SIG-M5 (cell line): ENCODE results near the gene DENND4C.
"Not testable (repeated sequence)": the region's sequence is repeated elsewhere in the genome, so short reads cannot be mapped to it uniquely, and the experiment has no call there.

Experiments
- DNase-seq: peaks from one replicate; lab custom pipeline; 2025; lab: John Stamatoyannopoulos, UW

Gene DENND4C

DNA sequence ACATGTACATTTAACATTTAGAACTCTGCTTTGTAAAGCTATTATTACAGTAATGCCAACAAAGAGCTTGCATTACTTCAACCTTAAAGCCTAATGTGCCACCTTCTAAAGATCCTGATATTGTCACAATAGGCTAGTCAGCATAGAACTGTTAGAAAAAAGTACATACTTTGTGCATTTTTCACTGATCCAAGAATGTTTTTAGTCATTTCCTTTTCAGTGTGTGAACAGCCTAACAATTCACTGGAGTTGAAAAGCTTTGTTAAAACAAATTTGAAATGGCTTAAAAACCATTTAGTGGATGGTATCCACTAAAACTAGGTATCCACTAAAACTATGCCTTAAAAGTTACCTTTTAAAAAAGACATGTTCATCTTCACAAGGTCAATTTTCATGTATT is 145.0 kb downstream of the DENND4C start:
- DNase-seq = no peak

DNA sequence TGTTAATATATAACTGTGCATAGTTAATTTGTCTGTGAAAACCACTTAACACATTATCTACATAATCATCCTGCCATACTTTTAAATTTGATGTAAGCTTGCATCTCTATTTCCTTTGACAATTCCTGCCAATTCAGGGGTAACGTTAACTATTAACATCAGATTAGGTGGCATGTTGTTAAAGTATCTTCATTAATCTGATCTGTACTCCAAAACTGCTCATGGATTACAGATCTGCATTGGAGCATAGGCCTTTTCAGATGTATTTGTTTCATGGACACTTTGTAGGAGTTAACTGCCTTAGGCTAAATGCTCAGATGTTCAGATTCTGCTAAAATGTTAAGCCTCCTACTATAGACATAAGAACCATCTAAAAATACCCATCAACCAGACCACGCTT is 146.4 kb downstream of the DENND4C start:
- DNase-seq = no peak

DNA sequence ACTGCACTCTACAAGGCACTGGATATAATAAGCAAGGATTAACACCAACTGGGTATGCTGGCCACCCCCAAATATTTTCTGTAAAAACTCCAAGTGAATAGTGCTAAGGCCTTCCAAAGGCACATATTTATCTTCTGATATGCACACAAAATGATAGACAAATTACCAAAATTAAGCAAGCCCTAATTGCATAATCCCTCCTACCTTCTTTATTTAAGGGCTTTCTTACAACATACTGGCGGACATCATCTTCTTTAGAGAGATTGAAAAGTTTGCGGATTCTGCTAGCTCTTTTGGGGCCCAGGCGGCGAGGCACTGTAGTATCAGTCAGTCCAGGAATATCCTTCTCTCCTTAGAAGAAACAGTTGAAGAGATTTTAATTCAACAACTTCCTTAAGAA is 147.7 kb downstream of the DENND4C start:
- no peak for DNase-seq

DNA sequence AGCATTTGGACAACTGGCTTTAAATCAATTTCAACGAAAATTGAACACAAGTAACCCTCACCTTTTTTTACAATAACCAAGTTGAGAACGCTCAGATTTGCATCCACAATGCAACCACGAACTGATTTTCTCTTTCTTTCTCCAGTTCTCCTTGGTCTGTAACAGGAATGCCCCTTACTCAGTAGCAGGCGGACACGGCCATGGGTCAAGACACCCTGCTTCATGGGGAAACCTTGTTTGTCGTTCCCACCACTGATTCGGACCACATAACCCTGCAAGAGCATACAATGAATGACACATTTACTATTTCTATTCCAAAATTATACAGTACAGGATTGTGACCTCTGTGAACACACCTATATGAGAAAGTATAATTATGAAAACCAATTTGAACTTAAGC is 148.2 kb downstream of the DENND4C start:
- DNase-seq = no peak

DNA sequence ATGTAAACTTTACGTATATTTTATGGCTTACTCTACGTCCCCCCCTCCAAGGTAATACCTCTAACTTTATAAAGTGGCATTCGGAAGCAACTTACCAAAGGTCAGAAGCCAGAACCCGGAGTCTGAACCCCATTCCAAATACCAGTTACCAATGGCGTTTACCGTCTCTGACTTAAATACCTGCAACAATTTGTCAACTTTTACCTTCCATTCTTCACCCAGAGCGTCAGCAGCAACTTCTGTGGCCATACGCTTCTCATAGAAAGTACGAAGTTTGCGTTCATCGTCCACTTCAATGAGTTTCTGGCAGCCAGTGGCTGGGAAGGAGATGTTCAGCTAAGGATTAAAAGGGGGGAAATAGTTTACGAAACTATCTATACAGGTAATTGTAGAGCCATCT is 148.8 kb downstream of the DENND4C start:
- no peak for DNase-seq

DNA sequence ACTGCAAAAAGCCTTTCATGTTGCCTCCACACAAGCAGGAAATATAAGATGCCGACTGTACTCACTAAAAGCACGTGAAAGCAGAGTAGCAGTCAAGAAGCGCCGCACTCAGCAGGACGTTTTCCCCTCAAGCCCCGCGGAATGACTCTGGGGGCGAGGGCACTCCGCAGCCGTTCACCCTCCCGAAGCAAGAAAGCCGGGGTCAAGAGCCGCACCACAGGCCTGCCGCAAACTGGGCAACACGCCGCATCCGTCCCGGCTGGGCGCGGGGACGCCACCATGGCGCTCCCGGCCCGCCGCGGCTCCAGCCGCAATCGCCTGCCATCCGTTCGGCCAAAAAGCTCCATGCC is 149.2 kb downstream of the DENND4C start:
- no peak for DNase-seq

DNA sequence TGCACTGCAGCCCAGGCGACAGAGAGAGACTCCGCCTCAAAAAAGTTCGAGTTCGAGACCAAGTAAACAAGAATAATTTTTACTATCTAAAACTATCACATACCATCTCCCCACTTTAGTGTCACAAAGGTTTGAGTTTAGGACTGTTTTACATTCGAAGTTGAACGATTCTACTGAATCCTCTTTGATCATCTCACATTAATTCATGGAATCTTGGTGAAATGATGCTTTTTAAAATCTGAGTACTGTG is 150.3 kb downstream of the DENND4C start:
- no peak for DNase-seq

DNA sequence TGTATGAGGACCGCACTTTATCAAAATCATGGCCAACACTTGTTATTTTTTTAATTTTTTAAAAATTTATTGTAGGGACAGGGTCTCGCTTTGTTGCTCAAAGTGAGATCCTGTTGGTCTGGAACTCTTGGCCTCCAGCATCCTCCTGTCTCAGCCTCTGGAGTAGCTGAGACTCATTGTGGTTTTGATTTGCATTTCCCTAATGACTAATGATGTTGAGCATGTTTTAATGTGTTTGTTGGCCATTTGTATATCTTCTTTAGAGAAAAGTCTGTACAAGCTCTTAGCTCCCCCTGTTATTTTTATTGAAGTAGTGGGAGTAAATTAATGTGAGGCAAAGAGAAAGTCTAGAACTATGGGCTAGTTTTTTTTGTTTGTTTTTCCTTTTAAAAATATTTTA is 151.2 kb downstream of the DENND4C start:
- DNase-seq = no peak

DNA sequence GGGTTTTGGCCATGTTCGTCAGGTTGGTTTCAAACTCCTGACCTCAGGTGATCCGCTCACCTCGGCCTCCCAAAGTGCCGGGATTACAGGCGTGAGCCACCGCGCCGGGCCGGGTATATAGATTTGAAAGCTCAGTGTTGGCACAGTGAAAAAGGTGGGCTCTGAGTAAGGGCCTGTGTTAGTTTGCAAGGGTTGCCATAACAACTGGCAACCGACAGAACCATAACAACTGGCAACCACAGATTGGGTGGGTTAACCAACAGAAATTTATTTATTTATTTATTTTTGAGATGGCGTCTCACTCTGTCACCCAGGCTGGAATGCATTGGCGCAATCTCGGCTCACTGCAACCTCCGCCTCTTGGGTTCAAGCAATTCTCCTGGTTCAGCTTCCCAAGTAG is 154.7 kb downstream of the DENND4C start:
- DNase-seq = not testable (repeated sequence)

DNA sequence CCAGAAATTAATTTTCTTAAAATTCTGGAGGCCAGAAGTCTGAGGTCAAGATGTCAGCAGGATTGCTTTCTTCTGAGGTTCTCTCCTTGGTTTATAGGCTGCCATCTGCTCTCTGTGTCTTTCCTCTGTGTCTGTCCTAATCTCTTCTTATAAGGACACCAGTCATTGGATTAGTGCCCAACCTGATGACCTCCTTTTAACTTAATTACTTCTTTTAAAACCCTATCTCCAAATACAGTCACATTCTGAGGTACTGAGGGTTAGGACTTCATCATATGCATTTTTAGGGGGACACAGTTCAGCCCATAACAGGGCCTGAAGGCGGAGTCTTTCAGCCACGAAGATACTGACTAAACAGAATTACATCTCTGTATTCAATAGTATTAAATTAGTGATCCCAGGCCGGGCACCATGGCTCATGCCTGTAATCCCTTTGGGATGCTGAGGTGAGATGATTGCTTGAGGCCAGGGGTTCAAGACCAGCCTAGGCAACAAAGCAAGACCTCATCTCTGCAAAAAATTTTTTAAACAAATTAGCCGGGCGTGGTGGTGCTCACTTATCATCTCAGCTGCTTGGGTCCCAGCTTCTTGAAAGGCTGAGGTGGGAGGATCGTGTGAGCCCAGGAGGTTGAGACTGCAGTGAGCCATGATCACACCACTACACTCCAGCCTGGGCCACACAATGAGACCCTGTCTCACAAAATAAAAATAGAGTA is 155.5 kb downstream of the DENND4C start:
- DNase-seq = no peak

DNA sequence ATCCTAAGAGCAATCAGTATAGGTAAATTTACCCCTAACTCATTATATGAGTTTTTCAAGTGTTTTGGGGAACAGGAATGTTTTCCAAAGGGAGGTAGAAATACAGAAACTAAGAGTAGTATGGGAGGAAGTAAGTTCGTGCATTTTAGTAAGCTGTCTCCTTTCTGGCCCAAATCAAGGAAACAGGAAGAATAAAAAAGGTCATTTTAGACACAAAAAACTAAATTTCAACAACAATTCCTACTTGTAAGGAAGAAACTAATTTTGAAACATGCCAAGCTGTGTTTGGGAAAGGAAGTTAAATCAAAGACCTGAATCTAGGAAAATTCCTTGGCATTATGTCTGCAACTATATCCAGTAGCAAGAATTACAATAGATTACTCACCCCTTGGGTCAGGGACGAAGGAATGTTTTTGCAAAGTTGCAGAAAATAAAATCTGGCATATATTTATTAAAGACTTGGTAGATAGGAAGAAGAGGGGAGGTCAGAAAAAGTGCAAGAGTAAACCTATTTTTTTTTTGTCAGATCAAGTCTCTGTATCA is 156.1 kb downstream of the DENND4C start:
- DNase-seq = no peak

DNA sequence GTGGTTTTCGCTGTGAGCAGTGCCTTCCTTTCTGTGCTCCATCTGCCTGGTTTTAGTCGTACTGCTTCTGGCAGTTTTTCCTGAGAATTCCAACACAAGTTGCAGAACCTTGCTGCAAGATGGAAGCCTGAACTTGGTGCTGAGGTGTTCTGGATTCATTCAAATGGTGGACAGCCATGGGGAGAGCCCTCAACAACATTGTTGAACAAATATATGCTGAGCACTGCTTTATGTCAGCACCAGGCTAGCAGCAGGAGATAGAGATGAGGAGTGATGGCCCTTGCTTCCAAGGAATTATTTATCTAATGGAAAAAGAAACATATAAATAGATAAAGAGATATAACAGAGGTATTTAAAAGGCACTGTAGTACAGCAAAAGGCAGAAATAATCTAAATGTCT is 156.8 kb downstream of the DENND4C start:
- no peak for DNase-seq

DNA sequence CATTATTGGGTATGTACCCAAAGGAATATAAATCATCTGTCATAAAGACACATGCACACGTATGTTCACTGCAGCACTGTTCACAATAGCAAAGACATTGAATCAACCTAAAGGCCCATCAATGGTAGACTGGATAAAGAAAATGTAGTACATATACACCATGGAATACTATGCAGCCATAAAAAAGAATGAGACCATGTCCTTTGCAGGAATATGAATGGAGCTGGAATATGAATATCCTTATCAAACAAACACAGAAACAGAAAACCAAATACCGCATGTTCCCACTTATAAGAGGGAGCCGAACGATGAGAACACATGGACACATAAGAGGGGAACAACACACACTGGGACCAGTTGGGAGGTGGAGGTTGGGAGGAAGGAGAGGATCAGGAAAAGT is 159.0 kb downstream of the DENND4C start:
- DNase-seq = not testable (repeated sequence)

DNA sequence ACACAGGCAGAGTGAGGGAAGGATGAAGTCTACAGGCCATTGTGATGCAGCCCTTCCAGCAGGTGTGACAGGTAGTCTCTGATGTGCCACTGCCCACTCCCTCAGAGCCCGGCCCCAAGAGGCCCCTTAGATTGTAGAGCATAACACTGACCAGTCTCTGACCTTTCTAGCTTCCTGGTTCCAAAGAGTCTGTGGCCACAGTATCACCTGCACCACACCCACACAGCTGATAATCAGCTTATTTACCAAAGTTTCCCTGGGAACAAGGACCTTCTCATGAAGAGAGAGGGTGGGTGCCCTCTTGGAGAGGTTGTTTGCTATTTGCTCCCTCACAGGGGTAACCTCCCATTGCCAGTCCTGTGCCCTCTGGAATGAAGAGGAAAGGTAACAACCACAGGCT is 167.4 kb downstream of the DENND4C start:
- DNase-seq = no peak

DNA sequence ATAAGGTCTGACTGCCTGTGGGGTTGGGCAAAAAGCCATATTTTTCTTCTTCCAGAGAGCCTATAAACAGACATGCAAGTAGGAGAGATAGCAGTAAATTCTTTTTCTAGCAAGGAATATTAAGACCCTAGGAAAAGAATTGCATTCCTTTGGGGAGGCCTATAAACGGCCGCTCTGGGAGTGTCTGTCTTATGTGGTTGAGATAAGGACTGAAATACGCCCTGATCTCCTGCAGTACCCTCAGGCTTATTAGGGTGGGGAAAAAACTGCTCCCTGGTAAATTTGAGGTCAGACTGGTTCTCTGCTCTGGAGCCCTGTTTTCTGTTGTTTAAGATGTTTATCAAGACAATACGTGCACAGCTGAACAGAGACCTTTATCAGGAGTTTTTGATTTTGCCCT is 172.7 kb downstream of the DENND4C start:
- DNase-seq = not testable (repeated sequence)

DNA sequence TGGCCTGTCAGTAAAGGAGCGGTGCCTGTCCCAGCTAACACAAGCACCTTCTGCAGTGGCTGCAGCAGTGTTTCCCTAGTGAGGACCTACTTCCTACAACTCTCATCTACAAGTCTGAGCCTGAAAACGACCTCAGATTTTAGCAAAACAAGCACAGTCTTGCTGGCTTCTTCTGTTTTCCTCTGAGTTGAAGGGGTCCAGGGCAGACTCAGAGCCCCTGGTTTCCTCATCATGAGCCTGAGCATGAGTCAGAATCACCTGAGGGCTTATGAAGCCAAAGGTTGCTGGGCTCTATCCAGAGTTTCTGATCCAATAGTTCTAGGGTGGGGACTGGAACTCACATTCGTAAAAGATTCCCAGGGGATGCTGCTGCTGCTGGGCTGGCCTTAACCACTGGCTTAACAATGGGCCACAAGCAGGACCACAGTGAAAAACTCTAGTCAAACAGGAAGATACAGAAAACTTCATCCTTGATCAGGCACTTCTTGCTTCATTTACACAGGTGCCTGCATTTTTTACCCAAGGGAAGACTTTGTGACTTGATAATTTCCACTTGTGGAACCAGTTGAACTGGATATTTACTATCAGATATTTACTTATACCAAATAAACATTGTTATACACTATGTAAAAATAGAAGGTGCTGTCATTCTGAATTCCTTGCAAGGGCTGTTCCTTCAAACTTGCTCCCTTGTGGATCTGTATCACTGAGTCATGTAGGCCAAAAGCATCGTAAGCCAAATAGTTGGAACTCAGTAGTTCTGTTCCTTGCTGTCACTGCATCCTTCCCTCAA is 174.0 kb downstream of the DENND4C start:
- DNase-seq = no peak

DNA sequence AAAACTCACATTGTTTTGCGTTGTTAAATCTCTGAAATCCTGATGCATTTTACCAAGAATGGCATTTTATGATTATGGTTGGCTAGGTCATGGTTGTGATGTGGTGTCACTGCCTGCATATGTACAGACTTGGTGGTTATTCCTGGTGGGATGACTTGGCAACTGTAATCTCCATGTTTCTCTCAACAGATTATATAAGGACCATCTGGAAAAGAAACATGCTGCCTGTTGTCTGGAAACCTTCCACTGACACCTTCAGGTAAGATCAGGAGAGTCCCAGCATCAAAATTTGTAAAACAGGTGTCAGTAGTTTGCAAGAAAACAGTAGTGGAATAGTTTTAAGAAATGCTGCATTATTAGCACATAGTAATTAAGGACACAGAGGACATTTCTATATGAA is 175.3 kb downstream of the DENND4C start:
- DNase-seq = no peak

DNA sequence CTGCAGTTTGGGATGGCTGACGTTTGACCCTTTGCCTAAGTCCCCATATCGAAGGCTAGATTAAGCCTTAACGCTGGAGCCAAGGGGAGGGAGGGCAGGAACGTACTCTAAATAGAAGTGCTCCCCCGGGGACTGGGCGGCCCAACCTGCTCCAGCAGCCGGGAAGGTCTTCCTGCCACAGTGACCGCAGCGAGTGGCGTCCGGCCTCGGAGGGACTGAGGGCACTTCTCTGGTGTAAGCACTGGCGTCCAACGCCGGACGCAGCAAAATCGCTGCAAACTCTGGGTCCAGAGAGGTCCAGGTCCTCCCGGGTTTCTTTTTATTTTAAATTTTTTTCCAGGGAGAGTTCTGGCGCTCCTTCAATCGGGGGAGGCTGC is 177.8 kb downstream of the DENND4C start:
- DNase-seq = no peak

DNA sequence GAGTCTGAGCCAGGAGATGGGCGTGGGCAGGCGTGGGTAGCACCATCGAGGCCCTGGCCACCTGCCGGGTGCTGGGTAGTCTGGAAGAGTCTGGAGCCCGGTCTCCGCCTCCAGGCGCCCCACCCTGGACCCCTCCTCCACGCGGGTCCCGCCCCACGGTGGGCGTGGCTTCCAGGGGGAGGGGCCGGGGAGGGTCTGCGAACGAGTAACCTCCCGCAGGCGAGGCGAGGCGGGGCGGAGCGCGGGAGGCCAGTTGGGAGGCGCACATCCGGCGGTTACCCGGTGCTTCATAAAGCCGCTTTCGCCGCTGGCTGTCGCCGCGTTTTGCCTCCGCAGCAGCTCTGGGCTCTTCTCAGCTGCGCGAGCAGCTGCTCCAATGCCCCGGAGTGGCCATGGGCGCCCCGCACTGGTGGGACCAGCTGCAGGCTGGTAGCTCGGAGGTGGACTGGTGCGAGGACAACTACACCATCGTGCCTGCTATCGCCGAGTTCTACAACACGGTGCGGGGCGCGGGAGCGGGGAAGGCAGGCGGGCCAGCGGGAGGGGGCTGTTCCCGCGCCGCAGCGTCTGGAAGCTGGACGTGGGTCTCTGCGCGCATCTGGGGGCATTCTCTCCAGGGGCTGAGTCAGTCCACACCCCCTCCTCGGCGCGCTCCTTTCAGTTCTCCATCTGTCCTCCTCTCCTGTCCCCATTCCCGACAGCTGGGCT is 178.4 kb downstream of the DENND4C start, which contains the start of gene ACER2:
Gene ACER2, plus strand, starts transcription at position 317 of the 708 bp plus-strand sequence. Its CDS starts 76 bp downstream, at position 393.
- DNase-seq = no peak

DNA sequence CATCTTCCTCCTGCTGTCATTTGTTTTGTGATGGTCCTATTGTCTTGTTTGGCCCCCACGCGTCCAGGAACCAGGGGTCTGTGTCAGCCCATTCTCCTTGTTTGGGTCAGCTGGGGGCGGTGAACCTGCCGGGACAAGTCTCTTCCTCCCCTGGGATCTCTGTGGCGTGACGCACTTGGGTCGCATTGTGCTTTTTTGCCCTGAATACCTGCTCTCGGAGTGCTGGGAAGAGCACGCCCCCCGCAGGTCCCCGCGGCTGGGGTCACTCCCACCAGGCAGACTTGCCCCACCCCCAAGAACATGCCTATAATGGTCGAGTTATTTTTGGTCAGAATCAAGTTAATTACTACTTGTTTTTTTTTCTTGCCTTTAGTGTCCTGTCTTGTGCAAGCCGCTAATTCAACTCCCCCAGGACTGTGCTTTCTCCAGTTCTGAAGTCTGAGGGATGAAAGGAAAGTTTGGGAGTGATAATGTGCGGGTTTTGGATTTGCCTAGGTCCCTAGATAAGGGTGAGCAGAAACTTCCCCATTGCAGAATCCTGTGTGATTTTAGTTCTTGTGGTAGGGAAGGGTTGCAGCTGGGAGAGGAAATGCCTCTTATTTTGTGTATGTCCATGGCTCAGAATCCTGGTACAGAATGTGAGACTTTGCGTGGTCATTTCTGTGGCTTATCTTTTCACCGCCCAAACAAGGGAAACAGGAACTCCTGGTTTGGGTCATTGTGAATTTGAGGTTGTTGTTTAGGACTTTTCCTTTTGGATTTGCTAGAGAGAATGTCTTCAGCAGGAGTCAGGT is 179.1 kb downstream of the DENND4C start:
- DNase-seq = no peak

DNA sequence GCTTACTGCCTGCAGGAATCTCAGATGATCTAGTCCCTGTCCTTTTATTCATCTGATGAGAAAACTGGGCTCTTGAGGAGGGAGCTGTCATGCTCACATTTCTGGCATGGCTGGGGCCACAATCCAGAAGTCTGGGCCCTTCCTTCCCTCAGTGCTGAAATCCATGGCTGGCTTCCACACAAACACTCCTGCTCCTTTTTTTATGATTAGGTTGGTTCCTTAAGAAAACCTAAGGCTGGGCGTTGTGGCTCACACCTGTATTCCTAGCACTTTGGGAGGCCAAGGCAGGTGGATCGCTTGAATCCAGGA is 179.7 kb downstream of the DENND4C start:
- DNase-seq = no peak

DNA sequence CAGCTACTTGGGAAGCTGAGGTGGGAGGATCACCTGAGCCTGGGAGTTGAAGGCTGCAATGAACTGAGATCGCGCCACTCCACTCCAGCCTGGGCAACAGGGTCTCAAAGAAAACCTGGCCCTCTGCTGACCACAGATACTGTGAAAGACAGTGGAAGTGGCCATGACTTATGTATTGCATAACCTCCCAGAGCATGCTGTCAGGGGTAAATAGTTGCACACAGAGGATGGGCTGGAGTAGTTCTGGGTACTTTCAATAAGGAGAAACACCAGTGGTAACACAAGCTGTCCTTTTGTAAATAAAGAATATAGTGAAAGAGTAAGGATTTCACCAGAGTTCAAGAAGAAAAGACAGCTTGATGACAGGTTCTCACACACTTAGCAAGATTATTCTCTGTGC is 180.1 kb downstream of the DENND4C start:
- DNase-seq = no peak
